Activated T-helper 2 cell treated with anti-CD3 and anti-CD28 coated beads, Interferon-gamma antibody, Interleukin-2, Interleukin-4, amounts not matched to agents 10 μg/mL and 5 μg/mL and 100 μg/mL, durations not matched to agents 14 hours and 24 hours and 36 hours (primary cell): ENCODE data around the gene FNDC3A. TPM values are rescaled to one million over a fixed set of nuclear protein-coding genes. Genes with fewer than 3 reads are reported as not detected.
A peak's percentile ranks its signal among the peaks of the same experiment; 100 is the strongest.

Source experiments
- DNase-seq: peaks from one replicate; pipeline ENCODE4 v3.0.0; 2021; ENCODE audit warnings: low spot score
- H3K27ac Mint-ChIP-seq: one replicate; pipeline ENCODE4 v1.8.0; 2021; ENCODE audit warnings: mixed read lengths
- H3K27me3 Mint-ChIP-seq: one replicate; pipeline ENCODE4 v1.8.0; 2021; ENCODE audit warnings: low read depth, mixed read lengths
- H3K36me3 Mint-ChIP-seq: one replicate; pipeline ENCODE4 v1.8.0; 2021; ENCODE audit warnings: low read depth, mixed read lengths
- H3K4me1 Mint-ChIP-seq: one replicate; pipeline ENCODE4 v1.8.0; 2021; ENCODE audit warnings: low read depth, mixed read lengths
- H3K4me3 Mint-ChIP-seq: one replicate; pipeline ENCODE4 v1.8.0; 2021; ENCODE audit warnings: low read depth, mild to moderate bottlenecking, moderate library complexity, mixed read lengths
- H3K9me3 Mint-ChIP-seq: one replicate; pipeline ENCODE4 v1.8.0; 2021; ENCODE audit warnings: mixed read lengths
- intact Hi-C: fragments of 100-400 bp; cut with micrococcal nuclease; formaldehyde crosslinking; loops from one replicate; pipeline ENCODE4 v1.15.1; 2023
- total RNA-seq: library from RNA; stranded (reverse); gene quantifications from 2 replicates; pipeline ENCODE4 v1.2.3, GENCODE V29; 2022

FNDC3A gene
- total RNA-seq, 1 donor from 2014 or later: 21.7 TPM

- H3K27ac Mint-ChIP-seq: no peak overlapping the region
- no peaks in the 10 kb centered on the region for H3K36me3 Mint-ChIP-seq
- H3K4me1 Mint-ChIP-seq: no peaks in the 10 kb centered on the region
- H3K4me3 Mint-ChIP-seq: no peak overlapping the region
- intact Hi-C loops: no loop called here
- no peak for DNase-seq
- no peaks in the 10 kb centered on the region for H3K9me3 Mint-ChIP-seq
- H3K27me3 Mint-ChIP-seq: peaks cover 21% of the 10 kb centered on the region
These were observed 20.2 kb upstream of the FNDC3A start for GRCh38 chr13:48955536-48955935.

GRCh38 chr13:48961379-48961778 lies 14.3 kb upstream of the FNDC3A start:
- H3K4me1 Mint-ChIP-seq: no peaks in the 10 kb centered on the region

GRCh38 chr13:48962281-48962680 lies 13.4 kb upstream of the FNDC3A start:
- no peak overlapping the region for H3K4me3 Mint-ChIP-seq
- H3K27me3 Mint-ChIP-seq: peaks cover 9% of the 10 kb centered on the region
- H3K27ac Mint-ChIP-seq: no peak overlapping the region
- no peaks in the 10 kb centered on the region for H3K4me1 Mint-ChIP-seq
- peaks cover 5% of the 10 kb centered on the region for H3K9me3 Mint-ChIP-seq
- intact Hi-C loops: no loop called here
- H3K36me3 Mint-ChIP-seq: no peaks in the 10 kb centered on the region
- no peak for DNase-seq

More at GRCh38 chr13:48961379-48961778, 14.3 kb upstream of the FNDC3A start:
- peaks cover 5% of the 10 kb centered on the region for H3K9me3 Mint-ChIP-seq
- intact Hi-C loops: no loop called here
- no peak for DNase-seq
- H3K27me3 Mint-ChIP-seq: peaks cover 9% of the 10 kb centered on the region
- H3K27ac Mint-ChIP-seq: no peak overlapping the region
- H3K4me3 Mint-ChIP-seq: no peak overlapping the region
- H3K36me3 Mint-ChIP-seq: no peaks in the 10 kb centered on the region

GRCh38 chr13:48965736-48966135 lies 10.0 kb upstream of the FNDC3A start:
- Mint-ChIP-seq H3K27ac (no peak overlapping the region), H3K4me3 (no peak overlapping the region)
- intact Hi-C loops: no loop called here

GRCh38 chr13:48969685-48970084 lies 6.0 kb upstream of the FNDC3A start:
- Mint-ChIP-seq H3K9me3 (peaks cover 42% of the 10 kb centered on the region), H3K27ac (no peak overlapping the region)

More at GRCh38 chr13:48965736-48966135, 10.0 kb upstream of the FNDC3A start:
- DNase-seq: no peak
- peaks cover 12% of the 10 kb centered on the region for H3K9me3 Mint-ChIP-seq
- no peaks in the 10 kb centered on the region for H3K36me3 Mint-ChIP-seq
- H3K4me1 Mint-ChIP-seq: no peaks in the 10 kb centered on the region
- H3K27me3 Mint-ChIP-seq: peaks cover 3% of the 10 kb centered on the region

GRCh38 chr13:48973845-48974431 lies 1.8 kb upstream of the FNDC3A start:
- H3K27me3 Mint-ChIP-seq: no peaks in the 10 kb centered on the region
- H3K9me3 Mint-ChIP-seq: peaks cover 38% of the 10 kb centered on the region
- DNase-seq: no peak
- intact Hi-C loops: loop anchor here (10.0 kb wide), 4 partner anchors 319 to 569 kb away; partner anchors contain the start of genes CAB39L, CYSLTR2 and SETDB2
- H3K4me3 Mint-ChIP-seq: peak overlapping the region; percentile 58
- H3K36me3 Mint-ChIP-seq: peaks cover 26% of the 10 kb centered on the region
- H3K27ac Mint-ChIP-seq: no peak overlapping the region
- H3K4me1 Mint-ChIP-seq: peaks cover 19% of the 10 kb centered on the region

More at GRCh38 chr13:48969685-48970084, 6.0 kb upstream of the FNDC3A start:
- Mint-ChIP-seq H3K36me3 (peaks cover 19% of the 10 kb centered on the region), H3K4me1 (peaks cover 3% of the 10 kb centered on the region), H3K4me3 (no peak overlapping the region), H3K27me3 (peaks cover 3% of the 10 kb centered on the region)
- intact Hi-C loops: loop anchor here (10.0 kb wide), 4 partner anchors 315 to 565 kb away; partner anchors contain the start of genes CAB39L, CYSLTR2 and SETDB2
- DNase-seq: no peak

- intact Hi-C loops: loop anchor here (1.0 to 10.0 kb wide), 6 partner anchors 273 to 878 kb away; partner anchors contain the start of genes CAB39L, CYSLTR2, MED4 and SETDB2
- Mint-ChIP-seq H3K27ac (peak overlapping the region; percentile 89), H3K36me3 (peaks cover 34% of the 10 kb centered on the region), H3K4me1 (peaks cover 29% of the 10 kb centered on the region), H3K4me3 (peak overlapping the region; percentile 74), H3K9me3 (peaks cover 32% of the 10 kb centered on the region), H3K27me3 (no peaks in the 10 kb centered on the region)
- DNase-seq: peak; percentile 28
These were observed 434 bp upstream of the FNDC3A start for GRCh38 chr13:48975101-48975855.

GRCh38 chr13:48976576-48977285 lies 1.0 kb downstream of the FNDC3A start:
- H3K27ac Mint-ChIP-seq: peak overlapping the region; percentile 98
- DNase-seq: no peak
- no peaks in the 10 kb centered on the region for H3K27me3 Mint-ChIP-seq
- H3K9me3 Mint-ChIP-seq: peaks cover 29% of the 10 kb centered on the region
- peaks cover 39% of the 10 kb centered on the region for H3K4me1 Mint-ChIP-seq
- H3K36me3 Mint-ChIP-seq: peaks cover 35% of the 10 kb centered on the region
- intact Hi-C loops: loop anchor here (1.0 to 10.0 kb wide), 9 partner anchors 92 to 879 kb away; partner anchors contain the start of genes CAB39L, CYSLTR2, MED4 and SETDB2
- H3K4me3 Mint-ChIP-seq: peak overlapping the region; percentile 96

GRCh38 chr13:48977286-48977625 lies 1.5 kb downstream of the FNDC3A start:
- no peaks in the 10 kb centered on the region for H3K27me3 Mint-ChIP-seq
- H3K27ac Mint-ChIP-seq: peak overlapping the region; percentile 98
- DNase-seq: no peak
- intact Hi-C loops: loop anchor here (2.0 to 10.0 kb wide), 6 partner anchors 92 to 880 kb away; partner anchors contain the start of genes CAB39L, CYSLTR2, MED4 and SETDB2
- peaks cover 35% of the 10 kb centered on the region for H3K36me3 Mint-ChIP-seq
- H3K9me3 Mint-ChIP-seq: peaks cover 25% of the 10 kb centered on the region
- H3K4me1 Mint-ChIP-seq: peaks cover 39% of the 10 kb centered on the region
- peak overlapping the region; percentile 96 for H3K4me3 Mint-ChIP-seq

- H3K27me3 Mint-ChIP-seq: no peaks in the 10 kb centered on the region
- H3K4me3 Mint-ChIP-seq: peak overlapping the region; percentile 62
- H3K4me1 Mint-ChIP-seq: peaks cover 39% of the 10 kb centered on the region
- intact Hi-C loops: loop anchor here (2.0 to 10.0 kb wide), 6 partner anchors 93 to 881 kb away; partner anchors contain the start of genes CAB39L, CYSLTR2, MED4 and SETDB2
- no peak overlapping the region for H3K27ac Mint-ChIP-seq
- no peak for DNase-seq
- H3K9me3 Mint-ChIP-seq: peaks cover 19% of the 10 kb centered on the region
- peaks cover 30% of the 10 kb centered on the region for H3K36me3 Mint-ChIP-seq
These were observed 2.3 kb downstream of the FNDC3A start for GRCh38 chr13:48977973-48978372.

GRCh38 chr13:48978942-48979601 lies 3.4 kb downstream of the FNDC3A start:
- Mint-ChIP-seq H3K27me3 (no peaks in the 10 kb centered on the region), H3K4me1 (peaks cover 39% of the 10 kb centered on the region), H3K4me3 (peak overlapping the region; percentile 53), H3K27ac (no peak overlapping the region), H3K9me3 (peaks cover 8% of the 10 kb centered on the region), H3K36me3 (peaks cover 24% of the 10 kb centered on the region)
- intact Hi-C loops: loop anchor here (5.0 to 10.0 kb wide), 5 partner anchors 324 to 882 kb away; partner anchors contain the start of genes CAB39L, CYSLTR2, MED4 and SETDB2
- DNase-seq: no peak

- peak overlapping the region; percentile 16 for H3K27ac Mint-ChIP-seq
- no peaks in the 10 kb centered on the region for H3K27me3 Mint-ChIP-seq
- no peaks in the 10 kb centered on the region for H3K9me3 Mint-ChIP-seq
- peaks cover 17% of the 10 kb centered on the region for H3K36me3 Mint-ChIP-seq
- intact Hi-C loops: loop anchor here (5.0 to 10.0 kb wide), 5 partner anchors 325 to 883 kb away; partner anchors contain the start of genes CAB39L, CYSLTR2, MED4 and SETDB2
- H3K4me3 Mint-ChIP-seq: no peak overlapping the region
- H3K4me1 Mint-ChIP-seq: peaks cover 36% of the 10 kb centered on the region
- DNase-seq: no peak
These were observed 4.2 kb downstream of the FNDC3A start for GRCh38 chr13:48979892-48980291.
